Hematopoietic multipotent progenitor cell treated with erythropoietin and hydrocortisone succinate and interleukin-3 and kit ligand, for 15 days (in vitro differentiated cells): ENCODE data around the gene ERVH48-1.
A peak's percentile ranks its signal among the peaks of the same experiment; 100 is the strongest.
"Not testable (repeated sequence)": the region's sequence is repeated elsewhere in the genome, so short reads cannot be mapped to it uniquely, and the experiment has no call there.

Experiments
- DNase-seq: peaks from one replicate; pipeline ENCODE4 v3.0.0-alpha.2; 2015; ENCODE audit warnings: low spot score

ERVH48-1 gene

DNA sequence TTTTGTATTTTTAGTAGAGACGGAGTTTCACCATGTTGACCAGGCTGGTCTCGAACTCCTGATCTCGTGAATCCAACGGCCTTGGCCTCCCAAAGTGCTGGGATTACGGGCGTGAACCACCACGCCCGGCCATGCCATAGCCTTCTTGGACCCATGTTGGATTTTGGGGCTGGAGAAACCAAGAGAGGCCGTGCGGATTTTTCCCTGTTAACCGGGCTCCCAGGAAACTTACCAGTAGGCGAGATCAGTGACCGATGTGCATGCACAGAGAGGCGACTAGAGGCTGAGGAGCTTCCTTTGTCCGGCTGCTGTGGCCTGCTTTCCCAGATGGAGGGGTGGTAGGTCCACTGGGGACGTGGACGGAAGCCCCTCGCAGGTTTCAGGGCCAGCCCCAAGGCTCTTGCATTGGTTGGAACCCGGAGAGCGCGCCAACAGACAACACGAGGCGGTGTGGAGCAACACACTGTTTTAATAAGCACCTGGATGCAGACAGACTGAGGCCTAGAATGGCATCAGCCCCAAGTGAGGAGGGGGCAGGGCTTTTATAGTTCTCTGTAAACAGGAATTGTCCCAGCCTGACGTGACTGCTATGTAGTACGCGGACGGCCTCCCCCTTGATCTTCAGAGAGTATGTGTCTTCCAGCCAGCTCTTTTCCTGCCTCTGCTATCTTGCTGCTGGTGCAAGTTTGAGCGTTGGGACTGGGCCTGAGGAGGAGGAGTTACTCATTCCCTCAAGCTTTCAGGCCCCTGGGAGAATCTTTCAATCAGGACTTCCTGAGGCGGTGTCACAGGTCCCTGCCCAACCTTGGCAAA, at the start of gene ERVH48-1:
Gene ERVH48-1, minus strand, starts transcription at position 517 of the 813 bp plus-strand sequence. CDS start 6,624 bp downstream, outside the sequence.
- no peak for DNase-seq

DNA sequence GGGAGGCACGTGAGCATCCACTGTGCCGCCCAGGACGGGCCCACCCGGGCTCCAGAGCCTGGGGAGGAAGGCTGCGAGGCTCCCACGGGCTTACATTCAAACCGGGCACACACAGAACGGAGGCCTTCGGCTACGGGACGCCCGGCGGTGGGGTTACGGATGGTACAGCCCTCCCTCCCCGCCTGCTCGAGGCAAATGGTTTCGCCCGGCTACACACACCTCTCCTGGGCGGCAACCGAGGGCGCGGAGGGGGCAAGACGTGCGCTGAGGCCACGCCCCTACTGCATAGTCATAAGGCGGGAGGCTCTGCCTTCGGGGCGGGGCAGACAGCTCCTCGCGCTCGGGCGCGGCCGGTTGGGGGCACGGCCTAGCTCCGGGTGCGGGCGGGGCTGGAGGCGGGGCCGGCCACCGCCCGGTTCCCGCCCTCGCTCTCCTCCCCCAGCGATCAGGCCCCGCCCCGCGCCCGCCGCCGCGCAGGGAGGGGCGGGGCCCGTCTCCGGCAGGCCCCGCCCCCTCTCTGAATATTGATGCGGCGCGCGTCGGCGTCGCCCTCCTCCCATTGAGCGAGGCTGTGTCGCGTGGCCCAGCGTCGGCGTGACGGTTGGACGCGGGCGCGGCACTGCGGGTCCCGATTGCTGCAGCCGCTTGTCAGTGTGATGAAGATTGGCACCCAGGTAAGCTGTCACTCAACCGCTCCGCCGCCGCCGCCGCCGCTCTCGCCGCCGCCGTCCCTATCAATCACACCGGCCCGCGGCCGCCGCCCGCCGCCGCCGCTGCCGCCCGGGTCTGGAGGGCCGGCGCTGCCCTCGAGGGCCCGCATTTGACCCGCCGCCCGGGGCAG, 48.8 kb upstream of the ERVH48-1 start, which contains the start of gene PKNOX1:
Gene PKNOX1, plus strand, starts transcription at position 572 of the 841 bp plus-strand sequence. CDS start 29,820 bp downstream, outside the sequence.
- DNase-seq: peak; percentile 100

DNA sequence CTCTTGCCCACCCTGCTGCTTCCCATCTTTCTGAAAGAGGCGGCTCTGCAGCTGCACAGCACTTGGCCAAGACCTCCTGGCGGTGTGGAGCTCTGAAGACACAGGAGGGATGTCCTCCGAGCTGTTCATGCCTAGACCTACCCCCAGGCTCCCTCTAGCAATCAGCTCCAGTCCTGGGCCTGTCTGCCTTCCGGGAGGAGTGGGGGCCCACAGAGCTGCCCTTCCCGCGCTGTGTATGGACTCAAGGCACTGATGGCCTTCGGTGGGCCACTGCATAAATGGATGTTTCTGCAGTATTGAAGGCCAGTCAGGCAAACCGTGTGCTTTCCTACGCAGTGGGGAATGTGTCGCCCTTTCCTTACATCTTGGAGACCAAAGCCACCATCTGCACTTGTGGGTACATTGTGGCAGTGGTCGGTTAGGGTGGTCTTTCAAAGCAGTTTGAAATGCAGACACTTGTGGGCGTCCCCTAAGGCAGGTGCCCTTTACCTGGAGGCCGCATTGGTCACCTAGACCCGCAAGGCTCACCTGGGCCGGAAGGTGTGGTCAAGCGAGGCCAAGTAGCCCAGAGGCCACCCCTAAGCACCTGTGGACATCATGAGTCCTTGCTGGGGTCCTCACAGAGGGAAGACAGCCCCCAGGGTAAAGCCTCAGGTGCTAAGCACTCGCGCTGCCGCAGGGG, 48.0 kb upstream of the ERVH48-1 start:
- no peak for DNase-seq

DNA sequence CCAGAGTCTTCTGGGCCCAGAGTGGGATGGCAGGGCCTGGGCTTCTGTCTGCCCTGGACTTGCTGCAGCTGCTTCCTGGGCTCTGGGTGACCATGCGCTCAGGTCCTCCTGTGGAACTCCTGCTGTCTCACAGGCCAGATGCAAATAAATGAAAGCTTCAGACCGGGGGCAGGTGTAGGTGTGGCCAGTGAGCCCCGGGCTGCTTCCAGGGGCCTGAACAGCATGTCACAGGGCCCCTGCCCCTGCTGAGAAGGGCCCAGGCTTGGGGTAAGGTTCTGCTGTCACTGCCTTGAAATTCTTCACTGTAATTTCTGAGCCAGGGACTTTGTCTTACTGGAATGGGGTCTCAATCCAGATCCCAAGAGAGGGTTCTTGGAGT, 46.5 kb upstream of the ERVH48-1 start:
- DNase-seq: no peak

DNA sequence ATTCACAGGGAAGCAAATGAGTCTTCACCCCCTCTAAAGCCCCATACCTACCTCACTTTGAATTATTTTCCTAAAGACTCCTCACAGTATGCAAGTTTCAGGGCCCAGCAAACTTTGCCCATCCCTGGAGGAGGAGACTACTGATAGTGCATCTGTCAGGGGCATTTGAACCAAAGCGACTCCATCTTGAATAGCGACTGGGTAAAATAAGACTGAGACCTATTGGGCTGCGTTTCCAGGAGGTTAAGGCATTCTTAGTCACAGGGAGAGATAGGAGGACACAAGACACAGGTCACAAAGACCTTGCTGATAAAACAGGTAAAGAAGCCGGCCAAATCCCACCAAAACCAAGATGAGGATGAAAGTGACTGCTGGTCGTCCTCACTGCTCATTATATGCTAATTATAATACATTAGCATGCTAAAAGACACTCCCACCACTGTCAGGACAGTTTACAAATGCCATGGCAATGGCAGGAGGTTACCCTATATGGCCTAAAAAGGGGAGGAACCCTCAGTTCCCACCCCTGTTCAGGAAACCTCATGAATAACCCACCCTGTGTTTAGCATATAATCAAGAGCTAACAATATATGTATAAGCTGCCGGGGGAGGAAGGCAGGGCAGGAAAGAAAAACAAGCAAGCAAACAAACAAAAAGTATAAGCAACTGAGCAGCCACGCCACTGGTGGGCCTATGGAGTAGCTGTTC, 45.7 kb upstream of the ERVH48-1 start:
- DNase-seq: no peak

DNA sequence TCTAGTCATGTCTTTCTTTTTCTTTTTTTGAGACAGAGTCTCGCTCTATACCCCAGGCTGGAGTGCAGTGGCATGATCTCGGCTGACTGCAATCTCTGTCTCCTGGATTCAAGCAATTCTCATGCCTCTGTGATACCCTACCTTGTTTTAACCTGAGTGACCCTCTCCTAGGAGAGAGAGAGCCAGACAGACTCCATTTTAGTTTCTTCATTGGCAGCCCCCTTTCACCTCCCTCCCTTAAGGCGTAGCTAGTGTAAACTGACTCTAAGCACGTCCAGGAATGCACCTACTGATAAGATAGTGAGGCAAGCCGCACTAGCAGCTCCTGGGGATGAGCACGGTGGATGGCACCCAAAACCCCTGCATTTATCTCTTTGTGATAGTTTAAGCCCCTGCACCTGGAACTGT, 43.8 kb upstream of the ERVH48-1 start:
- no peak for DNase-seq

DNA sequence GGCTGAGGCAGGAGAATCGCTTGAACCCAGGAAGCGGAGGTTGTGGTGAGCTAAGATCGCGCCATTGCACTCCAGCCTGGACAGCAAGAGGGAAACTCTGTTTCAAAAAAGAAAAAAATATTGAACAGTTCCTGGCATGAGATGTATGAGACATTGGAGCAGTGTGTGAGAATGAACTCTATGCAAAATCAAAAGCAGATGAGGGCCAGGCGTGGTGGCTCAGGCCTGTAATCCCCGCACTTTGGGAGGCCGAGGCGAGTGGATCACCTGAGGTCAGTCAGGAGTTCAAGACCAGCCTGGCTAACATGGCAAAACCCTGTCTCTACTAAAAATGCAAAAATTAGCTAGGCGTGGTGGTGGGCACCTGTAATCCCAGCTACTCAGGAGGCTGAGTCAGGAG, 42.2 kb upstream of the ERVH48-1 start:
- not testable (repeated sequence) for DNase-seq

DNA sequence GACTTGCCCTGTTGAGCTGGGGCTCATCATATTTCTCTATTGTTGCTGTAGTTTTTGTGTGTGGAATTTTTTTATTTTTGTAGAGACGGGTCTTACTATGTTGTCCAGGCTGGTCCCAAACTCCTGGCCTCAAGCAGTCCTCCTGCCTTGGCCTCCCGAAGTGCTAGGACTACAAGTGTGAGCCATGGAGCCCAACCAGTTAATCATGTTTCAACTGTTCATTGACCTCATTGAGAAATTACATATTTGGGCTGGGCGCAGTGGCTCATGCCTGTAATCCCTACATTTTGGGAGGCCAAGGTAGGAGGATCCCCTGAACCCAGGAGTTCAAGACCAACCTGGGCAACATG, 39.8 kb upstream of the ERVH48-1 start:
- no peak for DNase-seq

DNA sequence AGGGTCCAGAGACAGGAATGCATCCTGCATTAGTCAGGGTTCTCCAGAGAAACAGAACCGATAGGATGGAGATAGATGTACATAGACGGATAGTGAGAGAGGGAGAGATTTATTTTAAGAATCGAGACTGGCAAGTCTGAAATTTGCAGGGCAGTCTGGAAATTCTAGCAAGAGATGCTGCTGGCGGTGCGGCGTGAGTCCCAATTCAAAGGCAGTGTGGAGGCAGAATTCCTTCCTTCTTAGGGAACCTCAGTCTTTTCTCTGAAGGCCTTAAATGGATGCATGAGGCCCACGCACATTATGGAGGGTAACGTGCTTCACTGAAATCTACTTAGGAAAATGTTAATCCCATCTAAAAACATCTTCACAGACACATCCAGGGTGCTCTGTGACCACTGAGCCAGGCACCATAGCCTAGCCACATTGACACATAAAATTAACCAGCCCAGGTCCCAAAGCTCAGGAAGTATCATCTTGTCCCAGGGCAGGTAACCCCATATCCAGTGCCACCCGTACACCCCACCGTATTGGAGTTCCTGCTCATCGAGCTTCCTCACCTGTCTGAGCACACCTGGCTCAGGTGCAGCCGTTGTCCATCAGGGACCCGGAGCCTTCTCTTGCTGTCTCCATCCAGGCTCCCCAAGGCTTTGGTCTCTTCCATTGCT, 39.2 kb upstream of the ERVH48-1 start:
- DNase-seq: no peak

DNA sequence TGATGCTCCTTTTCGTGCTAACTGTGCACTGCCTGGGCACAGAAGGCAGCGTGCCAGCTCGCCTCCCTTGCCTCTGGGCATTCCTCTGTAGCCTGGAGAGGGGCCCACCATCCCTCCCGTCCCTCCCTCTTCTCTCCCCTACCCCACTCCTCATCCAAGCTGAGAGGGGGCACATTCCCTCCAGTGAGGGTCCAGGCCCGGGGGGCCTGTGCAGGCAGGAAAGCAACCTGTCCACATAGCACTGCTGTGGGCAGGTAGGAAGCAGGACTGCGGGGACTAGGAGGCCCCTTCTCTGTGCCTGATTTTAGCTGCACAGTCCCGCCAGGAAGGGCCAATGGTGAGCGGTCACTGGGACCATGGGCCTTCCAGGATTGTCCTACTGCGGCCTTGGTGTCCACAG, 38.7 kb upstream of the ERVH48-1 start:
- no peak for DNase-seq

DNA sequence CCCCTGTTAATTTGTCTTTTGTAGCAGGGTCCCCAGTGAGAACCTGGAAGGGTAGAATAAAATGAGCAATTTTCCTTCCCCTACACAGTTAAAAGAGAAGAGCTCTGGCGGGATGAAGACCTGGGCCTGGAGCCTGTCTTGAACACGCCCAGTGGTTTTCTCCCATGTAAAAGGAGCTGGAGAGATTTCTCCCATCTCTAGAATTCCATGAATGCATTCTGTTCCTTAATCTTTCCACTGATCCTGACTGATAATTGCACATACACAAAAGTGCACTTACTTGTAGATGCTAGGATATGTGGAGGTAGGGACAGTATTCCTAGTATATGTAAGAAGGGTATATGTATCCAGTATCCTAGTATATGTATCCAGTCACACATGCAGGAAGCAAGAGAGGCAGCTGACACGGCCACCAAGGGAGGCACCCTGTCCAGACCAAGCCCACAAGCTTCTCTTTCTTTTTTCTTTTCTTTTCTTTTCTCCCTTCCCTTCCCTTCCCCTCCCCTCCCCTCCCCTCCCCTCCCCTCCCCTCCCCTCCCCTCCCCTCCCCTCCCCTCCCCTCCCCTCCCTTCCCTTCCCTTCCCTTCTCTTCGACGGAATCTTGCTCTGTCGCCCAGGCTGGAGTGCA, 37.1 kb upstream of the ERVH48-1 start:
- DNase-seq: no peak

DNA sequence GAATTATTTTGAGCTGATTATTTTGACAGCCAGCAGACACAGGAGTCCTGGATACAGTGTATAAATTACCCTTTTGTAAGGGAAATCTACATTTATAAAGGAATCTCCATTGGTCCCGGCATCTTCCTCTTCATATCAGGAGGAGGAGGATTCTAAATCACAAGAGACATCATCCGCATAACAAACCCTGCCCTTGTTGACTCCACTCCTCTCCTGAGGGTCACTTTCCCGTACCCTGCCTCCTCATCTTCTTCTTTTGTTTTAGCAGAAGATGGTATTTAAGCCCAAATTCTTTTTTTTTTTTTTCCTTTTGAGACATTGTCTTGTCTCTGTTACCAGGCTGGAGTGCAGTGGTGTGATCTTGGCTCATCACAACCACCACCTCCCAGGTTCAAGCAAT, 34.3 kb upstream of the ERVH48-1 start:
- no peak for DNase-seq

DNA sequence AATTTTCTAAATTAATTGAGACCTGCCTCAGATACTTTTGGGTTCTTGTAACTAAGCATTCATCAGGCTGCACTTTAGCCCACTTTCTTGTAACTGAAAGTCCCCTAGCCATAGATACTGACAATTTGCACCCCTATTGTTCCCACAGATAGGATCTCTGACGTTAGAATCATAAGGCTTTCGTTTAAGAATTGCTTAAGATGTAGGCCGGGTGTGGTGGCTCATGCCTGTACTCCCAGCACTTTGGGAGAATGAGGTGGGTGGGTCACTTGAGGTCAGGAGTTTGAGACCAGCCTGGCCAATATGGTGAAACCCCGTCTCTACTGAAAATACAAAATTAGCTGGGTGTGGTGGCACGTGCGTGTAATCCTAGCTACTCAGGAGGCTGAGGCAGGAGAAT, 32.7 kb upstream of the ERVH48-1 start:
- DNase-seq: not testable (repeated sequence)

DNA sequence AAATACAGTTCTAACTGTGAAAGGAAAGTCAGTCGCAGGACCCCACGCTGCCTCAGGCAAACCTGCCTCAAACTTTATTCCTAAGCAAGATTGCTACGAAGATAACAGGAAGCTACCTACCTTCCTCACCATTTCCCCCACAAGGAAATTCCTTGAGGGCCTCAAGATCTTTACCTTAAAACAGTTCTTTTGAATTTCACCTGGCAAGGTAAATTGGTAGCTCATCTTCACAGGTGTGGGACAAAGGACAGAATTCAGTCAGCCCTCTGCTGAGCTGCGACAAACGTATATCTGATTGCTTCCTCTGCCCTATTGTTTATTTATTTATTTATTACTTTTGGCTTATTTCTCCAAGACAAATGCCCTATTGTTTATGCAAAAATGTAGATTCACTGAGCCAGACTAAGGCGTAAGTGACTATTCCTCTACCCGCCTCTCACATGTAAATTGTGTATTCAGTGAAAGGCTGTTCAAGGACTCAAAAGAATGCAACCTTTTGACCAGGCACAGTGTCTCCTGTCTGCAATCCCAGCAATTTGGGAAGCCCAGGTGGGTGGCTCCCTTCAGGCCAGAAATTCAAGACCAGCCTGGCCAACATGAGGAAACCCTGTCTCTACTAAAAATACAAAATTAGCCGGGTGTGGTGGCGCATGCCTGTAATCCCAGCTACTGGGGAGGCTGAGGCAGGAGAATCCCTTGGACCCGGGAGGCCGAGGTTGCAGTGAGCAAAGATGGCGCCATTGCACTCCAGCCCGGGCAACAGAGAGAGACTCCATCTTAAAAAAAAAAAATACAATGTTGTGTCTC, 31.6 kb upstream of the ERVH48-1 start:
- no peak for DNase-seq

DNA sequence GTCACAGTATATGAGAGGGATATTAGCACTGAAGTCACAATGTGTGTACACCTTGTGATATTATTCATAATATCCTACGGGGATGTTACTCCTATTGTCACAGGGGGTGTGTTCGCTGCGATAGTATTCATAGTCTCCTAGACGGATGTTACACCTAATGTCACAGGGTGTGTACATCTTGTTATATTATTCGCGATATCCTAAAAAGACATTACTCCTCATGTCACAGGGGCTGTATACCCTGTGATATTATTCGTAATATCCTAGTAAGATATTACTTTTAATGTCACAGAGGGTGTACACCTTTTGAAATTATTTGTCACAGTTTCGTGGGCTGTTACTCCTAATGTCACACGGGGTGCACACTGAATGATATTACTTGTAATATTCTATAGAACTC, 25.8 kb upstream of the ERVH48-1 start:
- not testable (repeated sequence) for DNase-seq

DNA sequence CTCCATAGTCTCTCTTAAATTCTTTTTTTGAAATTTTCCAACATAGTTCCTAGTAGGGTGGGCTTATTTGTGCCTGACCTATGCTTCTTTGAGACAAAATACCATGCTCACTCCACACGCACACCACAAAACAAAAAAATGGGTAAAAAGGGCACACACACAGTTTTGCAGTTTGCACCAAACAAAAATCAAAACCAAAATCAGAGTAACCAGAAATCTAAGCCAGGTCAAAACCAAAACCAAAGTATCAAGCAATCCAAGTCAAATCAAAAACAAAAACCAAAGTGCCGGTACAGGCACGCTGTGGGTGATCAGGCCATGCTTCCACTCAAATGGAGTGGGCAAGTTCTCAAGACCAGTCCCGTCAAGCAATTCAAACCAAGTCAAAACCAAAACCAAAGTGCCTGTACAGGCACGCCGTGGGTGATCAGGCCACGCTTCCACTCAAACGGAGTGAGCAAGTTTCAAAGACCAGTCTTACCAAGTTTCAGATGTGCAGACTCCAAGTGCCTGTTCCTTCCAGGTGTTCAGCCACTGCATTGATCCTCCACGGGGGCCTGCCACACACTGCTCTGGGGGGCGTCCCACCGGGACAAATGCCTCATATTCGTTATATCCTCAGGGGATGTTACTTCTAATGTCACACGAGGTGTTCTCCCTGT, 23.8 kb upstream of the ERVH48-1 start:
- DNase-seq: not testable (repeated sequence)

DNA sequence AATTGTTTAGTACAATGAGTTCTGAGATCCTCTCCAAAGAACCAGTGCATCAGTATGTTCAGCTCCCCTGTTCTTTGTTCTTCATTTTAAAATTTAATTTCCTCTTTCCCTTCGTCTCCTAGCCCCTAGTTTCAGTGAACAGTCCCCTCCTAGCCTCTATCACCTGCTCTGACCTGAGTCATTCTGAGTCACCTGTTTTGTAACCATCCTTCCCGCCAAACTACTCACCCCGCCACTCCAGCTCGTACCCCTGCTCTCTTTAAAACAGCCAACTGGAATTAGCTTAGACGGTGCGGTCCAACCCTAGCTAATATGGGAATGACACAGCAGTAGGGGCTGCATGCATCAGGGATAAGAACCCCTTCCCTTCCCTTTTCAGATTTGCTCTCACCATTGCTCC, 16.8 kb upstream of the ERVH48-1 start:
- DNase-seq: no peak

DNA sequence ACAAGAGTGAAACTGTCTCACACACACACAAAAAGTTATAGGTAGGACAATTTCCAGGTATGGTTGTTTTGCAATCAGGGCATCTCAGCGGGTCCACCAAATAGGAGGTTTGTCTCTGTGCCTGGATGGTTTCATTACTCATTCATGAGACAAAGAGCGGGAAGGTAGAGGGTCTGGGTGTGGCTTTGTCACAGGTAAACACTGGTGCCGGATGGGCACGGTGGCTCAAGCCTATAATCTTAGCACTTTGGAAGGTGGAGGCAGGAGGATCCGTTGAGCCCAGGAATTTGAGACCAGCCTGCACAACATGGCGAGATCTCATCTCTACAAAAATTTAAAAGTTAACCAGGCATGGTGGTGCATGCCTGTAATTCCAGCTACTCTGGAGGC, 16.3 kb upstream of the ERVH48-1 start:
- DNase-seq: no peak

DNA sequence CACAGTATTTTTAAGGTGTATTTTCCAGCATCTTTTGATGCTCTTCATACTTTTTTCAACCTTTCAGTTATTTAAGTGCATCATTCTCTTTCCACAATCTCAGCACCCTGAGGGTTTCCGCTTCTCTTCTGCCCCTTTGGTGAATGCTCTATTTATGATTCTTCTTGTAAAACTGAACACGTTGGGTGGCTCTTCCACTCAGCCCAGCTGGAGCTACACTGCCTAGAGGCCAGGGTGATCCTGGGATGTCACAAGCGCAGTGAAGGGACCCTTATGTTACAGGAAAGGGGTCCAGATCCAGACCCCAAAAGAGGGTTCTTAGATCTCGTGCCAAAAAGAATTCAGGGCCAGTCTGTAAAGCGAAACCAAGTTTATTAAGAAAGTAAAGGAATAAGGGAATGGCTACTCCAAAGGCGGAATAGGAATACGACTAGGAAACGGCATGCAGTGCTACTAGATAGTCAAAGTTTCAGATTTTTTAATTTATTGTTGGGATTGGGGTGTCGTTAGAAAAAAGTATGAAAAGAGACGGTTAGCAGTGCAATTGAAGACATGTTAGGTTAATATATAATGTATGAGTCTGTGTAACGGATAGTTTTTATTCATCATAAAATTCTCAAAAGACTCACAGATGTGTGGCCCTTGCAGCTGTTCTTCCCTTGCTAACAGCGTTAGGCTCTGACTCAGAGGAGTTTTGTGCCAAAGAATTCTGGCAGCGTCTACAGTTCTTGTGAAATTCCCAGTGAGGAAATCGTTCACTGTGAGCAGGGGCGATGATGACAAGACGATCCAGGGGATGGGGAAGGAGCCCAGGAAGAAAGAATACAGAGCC, 14.4 kb upstream of the ERVH48-1 start:
- DNase-seq: no peak
